ENCODE results near the gene LRP6. TPM values are rescaled to one million over a fixed set of nuclear protein-coding genes. Genes with fewer than 3 reads are reported as not detected.

LRP6 gene
- total RNA-seq, 1 donor from 2014 or later: 44.4 TPM

- no peak overlapping the region for H3K27ac ChIP-seq (ENCODE audit: low read depth, low read length)
- H3K9ac ChIP-seq (ENCODE audit: low read depth in 1 of 3, low read length in 3 of 3): no peak overlapping the region
- no peaks in the 10 kb centered on the region for H3K9me3 ChIP-seq (ENCODE audit: control insufficient read depth in 3 of 3, low read length in 3 of 3)
- H3K4me3 ChIP-seq (ENCODE audit: low read length in 3 of 3): no peak overlapping the region
- H3K4me1 ChIP-seq (ENCODE audit: control insufficient read depth in 3 of 3, insufficient read depth in 3 of 3, low read length in 3 of 3): no peaks in the 10 kb centered on the region
- H3K27me3 ChIP-seq (ENCODE audit: control insufficient read depth in 3 of 3, insufficient read depth in 3 of 3, low read length in 3 of 3): peaks cover 0 to 3% (median 0%) of the 10 kb centered on the region in 3 donors
- H3K36me3 ChIP-seq (ENCODE audit: control insufficient read depth in 3 of 3, insufficient read depth in 3 of 3, low read length in 3 of 3): no peaks in the 10 kb centered on the region
Observed at GRCh38 chr12:12072064-12072760, 194.6 kb downstream of the LRP6 start.

DNA sequence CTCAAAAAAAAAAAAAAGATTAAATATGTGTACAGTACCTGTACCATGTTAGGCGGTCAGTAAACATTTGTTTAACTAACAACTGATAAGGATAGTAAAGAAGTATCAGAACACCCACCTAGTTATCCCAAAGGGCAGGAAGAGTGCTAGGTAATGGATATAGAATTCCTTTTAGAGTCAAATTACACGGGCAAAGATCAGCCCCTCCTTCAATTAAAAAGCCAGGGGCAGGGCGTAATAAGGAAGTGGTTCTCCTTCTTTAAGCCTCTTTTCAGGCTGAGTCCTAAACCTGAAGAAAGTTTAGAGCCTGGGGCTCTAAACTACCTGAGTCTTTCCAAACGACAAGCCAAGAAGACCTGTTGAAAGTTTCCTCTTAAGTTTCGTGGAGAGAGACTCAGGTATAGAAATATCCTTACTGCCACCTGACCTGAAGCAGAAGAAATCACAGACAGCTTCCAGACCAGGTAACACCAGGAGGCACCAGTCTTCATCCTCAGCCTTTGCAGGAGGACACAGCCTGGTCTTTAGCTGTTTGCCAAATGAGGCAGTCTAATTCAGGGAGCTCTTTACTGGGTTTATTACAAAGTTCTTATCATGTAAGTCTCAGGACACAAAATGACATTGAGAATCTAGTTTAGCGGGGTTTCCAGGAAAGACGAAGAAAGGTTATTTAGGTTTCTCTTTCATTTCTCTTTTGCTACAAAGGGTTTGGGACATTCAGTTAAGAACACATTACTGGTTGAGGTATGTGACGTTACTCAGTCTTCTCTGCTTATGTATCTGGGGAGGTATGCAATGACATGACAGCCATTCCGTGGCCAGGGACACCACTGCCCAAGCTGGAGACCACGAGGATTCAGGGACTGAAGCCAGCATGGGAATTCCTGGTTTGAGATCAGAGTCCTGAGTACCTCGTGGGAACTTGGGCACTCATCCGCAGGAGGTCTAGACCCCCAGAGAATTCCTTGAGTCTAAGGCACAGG is 195.9 kb downstream of the LRP6 start, which contains the start of gene BCL2L14:
TSS of gene BCL2L14 (plus strand) at position 266 of the 983 bp plus-strand sequence. CDS start 8,367 bp downstream, outside the sequence.
- Histone ChIP-seq H3K27ac (ENCODE audit: low read depth, low read length) (no peak within 1 kb of the TSS), H3K9ac (ENCODE audit: low read depth in 1 of 3, low read length in 3 of 3) (no peak within 1 kb of the TSS), H3K9me3 (ENCODE audit: control insufficient read depth in 3 of 3, low read length in 3 of 3) (no peaks in the 10 kb centered on the region), H3K36me3 (ENCODE audit: control insufficient read depth in 3 of 3, insufficient read depth in 3 of 3, low read length in 3 of 3) (no peaks in the 10 kb centered on the region), H3K4me3 (ENCODE audit: low read length in 3 of 3) (no peak within 1 kb of the TSS), H3K4me1 (ENCODE audit: control insufficient read depth in 3 of 3, insufficient read depth in 3 of 3, low read length in 3 of 3) (no peaks in the 10 kb centered on the region), H3K27me3 (ENCODE audit: control insufficient read depth in 3 of 3, insufficient read depth in 3 of 3, low read length in 3 of 3) (peaks cover 0 to 3% (median 0%) of the 10 kb centered on the region in 3 donors)

GRCh38 chr12:12069821-12070548 is 196.9 kb downstream of the LRP6 start:
- Histone ChIP-seq H3K27me3 (ENCODE audit: control insufficient read depth in 3 of 3, insufficient read depth in 3 of 3, low read length in 3 of 3) (peaks cover 0 to 3% (median 0%) of the 10 kb centered on the region in 3 donors), H3K4me3 (ENCODE audit: low read length in 3 of 3) (no peak overlapping the region), H3K27ac (ENCODE audit: low read depth, low read length) (no peak overlapping the region), H3K4me1 (ENCODE audit: control insufficient read depth in 3 of 3, insufficient read depth in 3 of 3, low read length in 3 of 3) (no peaks in the 10 kb centered on the region), H3K36me3 (ENCODE audit: control insufficient read depth in 3 of 3, insufficient read depth in 3 of 3, low read length in 3 of 3) (no peaks in the 10 kb centered on the region), H3K9me3 (ENCODE audit: control insufficient read depth in 3 of 3, low read length in 3 of 3) (no peaks in the 10 kb centered on the region), H3K9ac (ENCODE audit: low read depth in 1 of 3, low read length in 3 of 3) (no peak overlapping the region)

GRCh38 chr12:12068751-12069150 is 198.1 kb downstream of the LRP6 start:
- Histone ChIP-seq H3K9ac (ENCODE audit: low read depth in 1 of 3, low read length in 3 of 3) (no peak overlapping the region), H3K4me3 (ENCODE audit: low read length in 3 of 3) (no peak overlapping the region), H3K27ac (ENCODE audit: low read depth, low read length) (no peak overlapping the region), H3K4me1 (ENCODE audit: control insufficient read depth in 3 of 3, insufficient read depth in 3 of 3, low read length in 3 of 3) (no peaks in the 10 kb centered on the region), H3K9me3 (ENCODE audit: control insufficient read depth in 3 of 3, low read length in 3 of 3) (no peaks in the 10 kb centered on the region), H3K36me3 (ENCODE audit: control insufficient read depth in 3 of 3, insufficient read depth in 3 of 3, low read length in 3 of 3) (no peaks in the 10 kb centered on the region), H3K27me3 (ENCODE audit: control insufficient read depth in 3 of 3, insufficient read depth in 3 of 3, low read length in 3 of 3) (peaks cover 0 to 3% (median 0%) of the 10 kb centered on the region in 3 donors)

Small RNA genes within 50 kb of the gene (small RNA-seq; reads per million reads assigned to genes)
- gene RNU6-318P (not detected), gene RNU6-545P (not detected)

Other genes with a start within 250 kb of the LRP6 start
- under 0.01 TPM for gene BCL2L14, start 196.1 kb downstream of the LRP6 start, total RNA-seq
- 1.6 TPM for gene MANSC1, start 83.2 kb upstream of the LRP6 start, total RNA-seq
- 19.3 TPM for gene BORCS5, start 90.0 kb upstream of the LRP6 start, total RNA-seq